K562 (cell line): ENCODE measurements around the gene MYBPHL. TPM values are rescaled to one million over a fixed set of nuclear protein-coding genes. Genes with fewer than 3 reads are reported as not detected.

Experiments
- CHD1 ChIP-seq: fragments of 200-600 bp; sonication (generic); IDR thresholded peaks from one replicate; pipeline ENCODE4 v1.6.1; 2012; ENCODE audit warnings: mild to moderate bottlenecking, moderate library complexity, low read length, inconsistent platforms
- E2F6 ChIP-seq, 2 experiments: IDR thresholded peaks; 2 replicates each; pipeline ENCODE4 v1.6.1; 2011; ENCODE audit warnings: borderline replicate concordance in 1 of 2, control low read depth in 1 of 2, low read depth in 1 of 2, low read length in 1 of 2, mild to moderate bottlenecking in 1 of 2, mixed read lengths in 1 of 2, moderate library complexity in 1 of 2; ENCODE audit not compliant: insufficient read depth in 1 of 2, insufficient read length in 1 of 2, poor library complexity in 1 of 2, severe bottlenecking in 1 of 2; ENCODE audit errors: extremely low read depth in 1 of 2
- IRF1 ChIP-seq: sonication (generic); formaldehyde crosslinking; IDR thresholded peaks from 2 replicates; pipeline ENCODE4 v1.8.0; 2022; ENCODE audit warnings: missing genetic modification reagents, mild to moderate bottlenecking, borderline replicate concordance
- PML ChIP-seq: IDR thresholded peaks from 2 replicates; pipeline ENCODE4 v1.6.1; 2012; ENCODE audit warnings: low read length, inconsistent platforms
- RREB1 ChIP-seq: fragments of 250-450 bp; sonication (Bioruptor Pico); IDR thresholded peaks from 2 replicates; pipeline ENCODE4 v1.4.0; 2020
- TBP ChIP-seq: optimal IDR thresholded peaks from 2 replicates; pipeline ENCODE3; 2011; ENCODE audit warnings: low read depth, low read length, improper control_type of control experiment
- U2AF2 ChIP-seq: fragments of 200-400 bp; formaldehyde crosslinking; optimal IDR thresholded peaks from 2 replicates; pipeline ENCODE3; 2017; ENCODE audit warnings: low read depth, mild to moderate bottlenecking, low read length
- ZBTB11 ChIP-seq, 3 experiments: fragments of 200-800 bp in 1 of 3; fragments of 250-450 bp in 1 of 3; fragments of 450-650 bp in 1 of 3; sonication (Bioruptor Pico) in 1 of 3; sonication (Bioruptor generic) in 1 of 3; formaldehyde crosslinking in 1 of 3; IDR thresholded peaks; 2 replicates each; pipeline versions ENCODE4 v1.6.1 to v1.8.0; 2016 to 2022; ENCODE audit warnings: mild to moderate bottlenecking in 2 of 3, missing genetic modification characterization in 2 of 3, missing compliant biosample characterization in 1 of 3, moderate library complexity in 1 of 3
- ZBTB33 ChIP-seq: sonication (generic); formaldehyde crosslinking; IDR thresholded peaks from 2 replicates; pipeline ENCODE4 v1.8.1; 2023; ENCODE audit warnings: mild to moderate bottlenecking, missing genetic modification reagents
- ZBTB8A ChIP-seq: fragments of 450-650 bp; IDR thresholded peaks from 2 replicates; pipeline ENCODE4 v1.6.1; 2018; ENCODE audit warnings: mild to moderate bottlenecking, moderate library complexity; ENCODE audit not compliant: partially characterized antibody
- ZNF316 ChIP-seq: fragments of 450-650 bp; IDR thresholded peaks from 2 replicates; pipeline ENCODE4 v1.6.1; 2016
- polyA plus RNA-seq, 8 experiments: library from polyadenylated mRNA; depleted of rRNA in 4 of 8; stranded (reverse) in 5 of 8; unstranded in 3 of 8; fragments of >200 nt; fragmentation: Nextera tagmentation in 2 of 8; fragmentation: Illumina TruSeq in 1 of 8; extraction: Ambion mirVana in 2 of 8; extraction: Trizol in 1 of 8; gene quantifications; 2 replicates each; pipeline versions ENCODE4 v1.2.1 to v1.2.3, GENCODE V29; 2011 to 2014; ENCODE audit warnings: inconsistent platforms in 1 of 8, missing spikeins in 1 of 8
- total RNA-seq, 7 experiments: library from RNA; depleted of rRNA in 6 of 7; stranded (reverse); fragments of >200 nt in 6 of 7; fragmentation: Illumina TruSeq in 2 of 7; extraction: Trizol in 2 of 7; gene quantifications; 2 replicates each; pipeline versions ENCODE4 v1.2.1 to v1.2.3, GENCODE V29; 2011 to 2021; ENCODE audit warnings: low replicate concordance in 1 of 7

MYBPHL gene
- total and polyA plus RNA-seq, 9 of the 15 experiments (the other 6 are each of a cell fraction or from before 2014, with no cell fraction given), result 0.20 to 1.9 (median 0.33) TPM

GRCh38 chr1:109253803-109254620 lies 52.8 kb downstream of the MYBPHL start (continued):
- TF ChIP-seq TBP (no peak), ZBTB8A (no peak), IRF1 (CRISPR knock-in tag) (no peak), PML (no peak), ZBTB33 (CRISPR knock-in tag) (no peak), ZNF316 (no peak), U2AF2 (no peak), CHD1 (peak; percentile 19), ZBTB11 (CRISPR knock-in tag; IDR thresholded peaks at IDR 0.05) (0 out of 6 replicates have a peak, but pooled peaks of 1 of the 3 experiments have one; percentile 49), E2F6 (IDR thresholded peaks at IDR 0.05; ENCODE audit: borderline replicate concordance in 1 of 2, extremely low read depth in 1 of 2, insufficient read depth in 1 of 2, insufficient read length in 1 of 2, low read depth in 1 of 2, low read length in 1 of 2, poor library complexity in 1 of 2, severe bottlenecking in 1 of 2) (peak in 1 of 2 experiments; percentile 51), RREB1 (CRISPR knock-in tag) (no peak)
